ENCODE results near the gene PRKN. TPM values are rescaled to one million over a fixed set of nuclear protein-coding genes. Genes with fewer than 3 reads are reported as not detected.

The PRKN gene
- total RNA-seq, 1 experiment from 2014 or later, result 2.0 TPM

- H3T11ph ChIP-seq (ENCODE audit: low read length), result no peak overlapping the region
- no peaks in the 10 kb centered on the region for H3K4me1 ChIP-seq (ENCODE audit: insufficient read depth, low read length)
- H3K9ac ChIP-seq (ENCODE audit: extremely low read depth, insufficient read length, low read length), result no peak overlapping the region
- H3K79me1 ChIP-seq (ENCODE audit: insufficient read depth, low read depth, low read length, poor library complexity, severe bottlenecking), result no peaks in the 10 kb centered on the region
- H3K79me2 ChIP-seq (ENCODE audit: insufficient read depth, low read length), result no peaks in the 10 kb centered on the region
- H3K27me3 Mint-ChIP-seq (ENCODE audit: low read depth), result no peaks in the 10 kb centered on the region; the same call in 1 of the 2 replicates
- H3K9me3 ChIP-seq (ENCODE audit: control insufficient read depth, low read depth, low read length), result no peaks in the 10 kb centered on the region
- H3K4me2 ChIP-seq (ENCODE audit: insufficient read depth, insufficient read length, low read length), result no peak overlapping the region
- H3K4ac ChIP-seq (ENCODE audit: low read depth, low read length), result no peak overlapping the region
- H3K18ac ChIP-seq (ENCODE audit: insufficient read length, low read depth, low read length), result no peak overlapping the region
- no peaks in the 10 kb centered on the region for H3K27me3 ChIP-seq (ENCODE audit: insufficient read depth, low read length)
- H3K4me1 Mint-ChIP-seq, result 0 out of 4 replicates have a peak, but pooled peaks cover 0 to 2% of the 10 kb centered on the region in 2 experiments
- no peak overlapping the region for H4K91ac ChIP-seq (ENCODE audit: insufficient read length, low read depth, low read length)
- no peak overlapping the region for H2BK12ac ChIP-seq (ENCODE audit: insufficient read length, low read depth, low read length)
- no peak overlapping the region for H2BK5ac ChIP-seq (ENCODE audit: insufficient read length, low read length)
- no peak overlapping the region for H3K23ac ChIP-seq (ENCODE audit: insufficient read length, low read depth, low read length)
- no peak overlapping the region for H3K56ac ChIP-seq (ENCODE audit: insufficient read length, low read depth, low read length)
- no peak overlapping the region for H2BK20ac ChIP-seq (ENCODE audit: low read depth, low read length, poor library complexity, severe bottlenecking)
- no peak overlapping the region for H4K8ac ChIP-seq (replicated peaks; ENCODE audit: insufficient read length, low read depth, low read length)
- TF ChIP-seq CTCF (conservative IDR thresholded peaks at IDR 0.05), result no peak
- no peak overlapping the region for H2BK120ac ChIP-seq (ENCODE audit: low read depth, low read length, poor library complexity, severe bottlenecking)
- no peak overlapping the region for H3K27ac Mint-ChIP-seq
- no peak overlapping the region for H2AK5ac ChIP-seq (ENCODE audit: insufficient read length, low read length)
- H4K20me1 ChIP-seq (ENCODE audit: control insufficient read depth, insufficient read depth, insufficient read length), result no peaks in the 10 kb centered on the region
- no peaks in the 10 kb centered on the region for H3K9me3 Mint-ChIP-seq
- no peak for DNase-seq
- no peak overlapping the region for H2BK15ac ChIP-seq (ENCODE audit: low read depth, low read length)
- H3K23me2 ChIP-seq (ENCODE audit: insufficient read length, low read depth, low read length, poor library complexity, severe bottlenecking), result no peaks in the 10 kb centered on the region
- no CpG with 5 or more reads among the region's 5 CpGs for WGBS (ENCODE audit: extremely low coverage, insufficient read length, low lambda C conversion rate)
- H2AFZ ChIP-seq (ENCODE audit: low read length), result no peak overlapping the region
- H3K4me3 Mint-ChIP-seq, result no peak overlapping the region
- H4K5ac ChIP-seq (ENCODE audit: insufficient read length, low read depth, low read length), result no peak overlapping the region
- no peak overlapping the region for H3K14ac ChIP-seq (ENCODE audit: insufficient read depth, low read length)
- H3K27ac ChIP-seq (ENCODE audit: insufficient read length, low read depth, low read length), result no peak overlapping the region
- H3K36me3 Mint-ChIP-seq (ENCODE audit: insufficient read depth in 1 of 3, low read depth in 3 of 3), result no peaks in the 10 kb centered on the region
Measured at GRCh38 chr6:162307865-162308264, 419.7 kb downstream of the PRKN start.
